ENCODE results near the gene NEK5.

- TF ChIP-seq EZH2 (IDR thresholded peaks at IDR 0.05; ENCODE audit: insufficient read depth, poor library complexity, severe bottlenecking) (no peak), EZH2phosphoT487 (IDR thresholded peaks at IDR 0.05; ENCODE audit: insufficient read depth, low read depth) (no peak)
Measured at GRCh38 chr13:52160506-52160905, 31.6 kb upstream of the NEK5 start.

All from GM23248 (cell line).